ENCODE data around the gene THBD. TPM values are rescaled to one million over a fixed set of nuclear protein-coding genes. Genes with fewer than 3 reads are reported as not detected.
A peak's percentile ranks its signal among the peaks of the same experiment; 100 is the strongest.

THBD gene
- total RNA-seq, 1 experiment from 2014 or later: 0.04 TPM

- DNase-seq (ENCODE audit: low spot score): no peak
These were observed 38.3 kb downstream of the THBD start for GRCh38 chr20:23011008-23011721.

GRCh38 chr20:23010096-23010495 lies 39.4 kb downstream of the THBD start:
- DNase-seq (ENCODE audit: low spot score): no peak

GRCh38 chr20:23009636-23010035 lies 39.8 kb downstream of the THBD start:
- DNase-seq (ENCODE audit: low spot score): peak; percentile 19

DNA sequence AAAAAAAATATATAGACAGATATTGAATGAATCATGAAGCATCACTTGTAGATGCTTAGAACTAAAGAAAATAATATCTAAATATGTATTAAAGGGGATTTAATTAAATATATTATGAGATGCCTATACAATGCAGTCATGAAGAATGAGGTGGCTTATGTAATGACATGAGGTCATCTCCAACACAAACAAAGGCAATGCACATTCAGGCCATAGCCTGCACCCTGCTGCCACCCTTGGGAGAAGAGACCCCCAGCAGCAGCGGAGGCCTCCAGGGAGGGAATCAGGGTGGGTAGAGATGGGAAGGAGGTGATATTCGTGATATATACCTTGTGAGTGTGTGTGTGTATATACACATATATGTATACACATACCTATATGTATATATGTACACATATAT lies 40.8 kb downstream of the THBD start:
- no peak for DNase-seq (ENCODE audit: low spot score)

- DNase-seq (ENCODE audit: low spot score): no peak
These were observed 41.4 kb downstream of the THBD start for GRCh38 chr20:23007886-23008655.

DNA sequence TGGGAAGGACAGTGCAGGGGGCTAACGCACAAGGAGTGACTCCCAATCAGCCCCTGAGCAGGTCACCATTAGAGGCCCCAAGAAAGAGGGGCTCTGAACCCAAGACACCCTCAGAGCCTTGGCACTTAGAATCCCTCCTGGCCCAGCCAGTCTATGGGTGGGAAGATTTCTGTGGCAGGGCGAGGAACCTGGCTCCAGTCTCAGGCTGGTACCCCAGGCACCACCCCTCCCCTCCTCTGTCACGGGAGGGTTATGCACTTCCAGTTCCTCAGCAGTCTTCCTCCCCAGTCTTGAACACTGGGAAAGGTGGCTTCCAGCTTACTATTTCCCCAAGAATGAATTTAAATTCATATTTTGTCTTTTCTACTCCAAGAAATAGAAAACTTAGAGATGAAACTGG lies 42.0 kb downstream of the THBD start:
- no peak for DNase-seq (ENCODE audit: low spot score)

DNA sequence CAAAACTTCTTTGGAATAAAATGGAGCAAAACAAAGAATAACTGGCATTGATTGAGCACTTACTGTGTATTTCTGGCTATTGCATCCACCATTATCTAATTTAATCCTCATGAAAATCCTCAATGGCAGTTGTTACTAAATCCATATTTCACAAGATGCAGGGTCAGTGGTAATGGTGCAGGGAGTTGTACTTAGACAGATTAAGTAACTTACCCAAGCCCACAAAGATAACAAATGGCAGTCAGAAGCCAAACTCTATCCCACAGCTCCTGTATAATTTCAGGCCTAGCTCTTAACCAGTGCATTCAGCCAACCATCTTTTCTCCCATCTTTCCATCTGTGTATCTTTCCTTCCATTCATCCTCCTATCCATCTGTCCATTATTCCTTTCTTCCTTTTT lies 43.7 kb downstream of the THBD start:
- DNase-seq (ENCODE audit: low spot score): no peak

GRCh38 chr20:23003881-23004460 lies 45.5 kb downstream of the THBD start:
- no peak for DNase-seq (ENCODE audit: low spot score)

DNA sequence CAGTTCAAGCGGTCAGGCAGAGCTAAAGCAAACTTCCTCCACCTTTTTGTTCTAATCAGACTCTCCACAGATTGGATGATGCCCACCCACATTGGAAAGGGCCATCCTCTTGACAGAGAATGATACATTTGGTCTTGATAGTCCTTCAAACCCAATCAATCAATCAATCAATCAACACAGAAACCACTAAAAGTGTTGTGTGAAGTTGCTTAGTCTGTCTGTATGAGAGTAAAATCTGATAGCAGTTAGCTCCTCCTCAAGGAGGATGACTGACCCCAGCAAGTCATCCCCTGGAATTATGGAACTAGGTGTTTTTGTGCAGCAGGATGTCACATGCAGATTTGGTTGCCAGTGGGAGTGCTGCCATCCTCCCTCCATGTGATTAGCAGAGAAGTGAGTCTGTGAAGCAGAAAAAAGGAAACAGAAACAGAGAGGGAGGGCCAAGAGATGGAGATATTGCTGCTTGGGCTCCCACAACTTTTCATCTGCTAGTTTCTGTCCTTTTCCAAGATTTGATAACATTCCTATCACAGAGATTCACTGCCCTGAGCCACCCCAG lies 46.3 kb downstream of the THBD start:
- DNase-seq (ENCODE audit: low spot score): no peak

DNA sequence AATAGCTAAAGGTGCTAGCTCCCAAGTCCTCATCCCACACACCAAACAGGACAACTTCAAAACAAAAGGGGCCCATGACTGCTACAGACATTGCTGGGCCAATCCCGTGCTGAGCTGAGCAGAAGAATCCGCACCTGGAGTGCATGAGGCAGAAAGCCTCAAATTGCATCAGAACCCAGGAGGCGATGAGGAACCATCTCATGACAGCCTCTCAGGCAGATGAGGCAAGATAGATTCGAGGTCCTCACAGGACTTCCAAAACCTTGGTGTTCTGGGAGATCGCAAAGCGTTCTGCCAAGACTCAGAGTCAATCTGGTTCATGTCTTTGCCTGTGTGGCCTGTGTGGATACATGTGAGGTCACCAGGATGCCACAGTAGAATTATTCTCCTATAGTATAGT lies 47.2 kb downstream of the THBD start:
- no peak for DNase-seq (ENCODE audit: low spot score)

DNA sequence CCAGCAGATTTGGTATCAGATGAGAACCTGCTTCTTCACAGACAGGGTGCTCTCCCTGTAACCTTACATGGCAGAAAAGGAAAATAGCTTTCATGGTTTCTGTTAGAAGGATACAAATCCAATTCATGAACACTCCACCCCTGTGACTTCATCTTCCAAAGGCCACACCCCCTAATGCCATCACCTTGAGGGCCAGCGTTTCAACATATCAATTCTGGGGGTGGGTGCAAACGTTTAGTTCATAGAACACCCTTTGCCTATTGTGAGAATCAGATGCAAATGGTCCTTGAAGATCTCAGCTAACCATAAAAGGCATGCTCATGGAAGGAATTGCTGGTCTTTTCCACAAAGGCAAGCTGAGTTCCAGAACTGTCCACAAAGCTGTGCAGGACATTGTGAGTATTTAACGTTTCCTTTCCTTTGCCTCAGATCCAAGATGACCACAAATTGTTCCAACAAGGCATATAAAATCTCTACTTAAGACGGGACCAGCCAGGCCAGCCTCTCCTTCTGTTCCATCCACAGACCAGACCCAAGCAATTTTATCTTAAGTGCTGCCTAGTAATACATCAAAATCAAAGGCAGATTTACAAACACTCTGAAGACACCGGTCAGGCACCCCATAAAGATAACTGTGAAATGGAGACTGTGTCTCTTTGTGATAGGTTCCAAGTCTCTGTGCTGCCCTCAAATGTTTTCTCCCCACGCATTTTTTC lies 49.1 kb downstream of the THBD start:
- no peak for DNase-seq (ENCODE audit: low spot score)

GRCh38 chr20:22999756-23000155 lies 49.7 kb downstream of the THBD start:
- DNase-seq (ENCODE audit: low spot score): peak; percentile 32

DNA sequence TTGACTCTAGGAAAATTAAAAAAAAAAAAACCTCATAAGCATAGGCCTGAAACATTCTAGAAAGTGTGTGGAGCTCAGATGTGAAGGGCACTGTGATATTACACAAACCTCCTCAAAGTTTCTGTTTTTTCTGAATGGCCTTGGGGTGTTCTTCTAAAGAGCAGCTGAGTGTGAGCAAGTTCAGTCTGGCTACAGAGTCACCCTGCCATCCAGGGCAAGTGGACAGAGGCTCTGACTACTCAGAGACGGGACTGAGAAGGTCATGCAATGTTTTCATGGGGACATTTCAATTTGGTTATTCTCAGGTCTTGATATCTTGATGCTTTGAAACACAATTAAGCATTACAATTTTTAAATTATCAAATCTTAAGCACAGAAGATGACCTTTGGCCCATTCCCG lies 51.0 kb downstream of the THBD start:
- DNase-seq (ENCODE audit: low spot score): no peak

DNA sequence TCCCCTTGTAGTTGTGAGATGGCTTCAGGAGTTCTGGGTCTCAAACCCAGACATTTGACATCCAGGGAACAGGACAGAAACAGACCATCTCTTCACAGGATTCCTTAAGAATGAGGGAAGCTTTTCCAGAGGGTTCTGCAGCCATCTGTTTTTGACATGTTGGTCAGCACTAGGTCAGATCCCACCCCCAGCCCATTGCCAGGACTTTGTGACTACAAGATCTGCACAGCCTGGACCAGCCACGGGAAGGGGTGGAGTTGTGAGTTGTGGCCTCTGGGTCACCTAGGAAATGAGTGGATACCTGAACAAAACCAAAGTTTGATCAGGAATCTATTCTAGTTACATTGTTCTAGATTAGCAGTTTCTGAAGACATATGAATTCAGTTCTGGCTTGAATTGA lies 53.5 kb downstream of the THBD start:
- DNase-seq (ENCODE audit: low spot score): no peak

Other genes with a start within 250 kb of the THBD start
- gene SSTR4, start 14.4 kb downstream of the THBD start, total RNA-seq (2014; rRNA removed; shearing (Covaris generic)): not detected in 2 replicates
- not detected in 2 replicates for gene CD93, start 36.7 kb upstream of the THBD start, total RNA-seq (2014; rRNA removed; shearing (Covaris generic))